Embryonic facial prominence (tissue), 1 donor: ENCODE data around the gene FANCB.

Experiments
- DNase-seq: peaks from one replicate; pipeline ENCODE4 v3.0.0-alpha.2; 2016; ENCODE audit errors: extremely low spot score

FANCB gene

GRCh38 chrX:14872851-14873675 is at the start of gene FANCB, which contains the start of gene MOSPD2:
Gene FANCB, minus strand, starts transcription at chrX:14873069. Its CDS starts 7,559 bp downstream, at chrX:14865510.
Gene MOSPD2, plus strand, starts transcription at chrX:14873421. Its CDS starts 108 bp downstream, at chrX:14873529.
- peak; percentile 82 for DNase-seq

GRCh38 chrX:14922437-14922836 is 49.6 kb upstream of the FANCB start:
- DNase-seq = no peak

GRCh38 chrX:14920196-14920595 is 47.3 kb upstream of the FANCB start:
- no peak for DNase-seq

DNA sequence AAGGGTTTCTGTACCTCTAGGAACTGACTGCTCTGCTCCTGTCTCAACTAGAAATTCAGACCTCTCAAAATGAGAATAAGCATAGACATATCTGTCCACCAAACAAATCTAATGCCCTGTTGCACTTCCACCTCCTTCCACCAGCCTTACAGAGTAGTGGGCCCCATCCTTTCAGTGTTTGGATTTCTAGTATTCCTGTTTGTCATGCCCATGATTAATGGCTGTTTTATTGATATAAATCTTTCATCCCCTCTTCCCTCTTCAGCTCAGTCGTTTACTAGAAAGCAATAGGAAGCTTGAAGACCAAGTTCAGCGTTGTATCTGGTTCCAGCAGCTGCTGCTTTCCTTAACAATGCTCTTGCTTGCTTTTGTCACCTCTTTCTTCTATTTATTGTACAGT is 46.5 kb upstream of the FANCB start:
- DNase-seq = no peak

GRCh38 chrX:14916017-14916674 is 43.3 kb upstream of the FANCB start:
- DNase-seq = no peak

GRCh38 chrX:14915596-14915995 is 42.7 kb upstream of the FANCB start:
- no peak for DNase-seq

DNA sequence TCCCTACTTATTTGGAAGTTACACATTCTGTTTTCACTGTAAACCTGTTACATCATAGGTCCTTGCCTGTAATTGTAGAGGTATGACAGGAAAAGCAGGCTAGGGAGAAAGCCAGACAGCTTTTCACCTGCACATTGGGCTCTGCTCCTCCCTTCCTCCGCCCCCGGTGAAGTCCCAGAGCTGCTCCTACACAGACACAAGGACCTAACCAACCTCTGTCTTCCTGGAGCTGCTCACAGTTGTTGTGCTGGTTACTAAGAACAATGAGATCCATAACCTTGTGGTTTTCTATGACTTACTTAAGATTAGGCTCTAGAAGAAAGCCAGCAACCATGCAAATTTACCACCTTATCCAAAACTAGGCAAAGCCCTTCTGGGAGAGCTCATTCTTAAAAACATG is 40.4 kb upstream of the FANCB start:
- no peak for DNase-seq

DNA sequence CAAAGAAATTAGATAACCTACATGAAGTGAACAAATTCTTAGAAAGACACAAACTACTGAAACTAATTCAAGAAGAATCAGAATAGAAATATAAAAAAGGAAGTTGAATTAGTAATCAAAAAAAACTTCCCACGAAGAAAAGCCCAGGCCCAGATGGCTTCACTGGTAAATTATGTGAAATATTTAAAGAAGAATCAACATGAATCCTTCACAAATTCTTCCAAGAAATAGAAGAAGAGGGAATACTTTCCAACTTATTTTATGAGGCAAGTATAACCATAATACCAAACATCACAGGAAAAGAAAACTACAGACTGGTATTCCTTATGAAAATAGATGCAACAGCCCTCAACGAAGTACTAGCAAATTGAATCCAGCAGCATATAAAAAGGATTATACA is 31.0 kb upstream of the FANCB start:
- no peak for DNase-seq

DNA sequence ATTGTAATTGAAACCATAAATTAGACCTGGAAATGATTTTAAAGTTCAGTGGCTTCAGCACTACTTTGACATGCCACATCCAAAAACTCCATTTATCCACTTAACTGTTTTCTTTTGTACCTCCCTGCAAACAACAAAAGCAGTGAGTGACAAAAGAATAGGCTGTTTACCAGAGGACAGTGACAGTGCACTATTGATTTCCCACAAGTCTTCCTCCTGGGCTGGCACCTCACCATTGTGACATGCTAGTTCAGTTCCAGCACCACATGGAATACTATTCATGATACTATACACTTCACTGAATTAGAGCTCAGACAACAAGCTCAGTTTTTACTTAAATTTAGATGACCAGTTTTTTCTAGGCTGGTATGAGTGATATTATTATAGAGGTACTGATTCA is 29.7 kb upstream of the FANCB start:
- no peak for DNase-seq

GRCh38 chrX:14899607-14900006 is 26.7 kb upstream of the FANCB start:
- DNase-seq = no peak

- no peak for DNase-seq
These were observed 24.2 kb upstream of the FANCB start for GRCh38 chrX:14897042-14897441.

DNA sequence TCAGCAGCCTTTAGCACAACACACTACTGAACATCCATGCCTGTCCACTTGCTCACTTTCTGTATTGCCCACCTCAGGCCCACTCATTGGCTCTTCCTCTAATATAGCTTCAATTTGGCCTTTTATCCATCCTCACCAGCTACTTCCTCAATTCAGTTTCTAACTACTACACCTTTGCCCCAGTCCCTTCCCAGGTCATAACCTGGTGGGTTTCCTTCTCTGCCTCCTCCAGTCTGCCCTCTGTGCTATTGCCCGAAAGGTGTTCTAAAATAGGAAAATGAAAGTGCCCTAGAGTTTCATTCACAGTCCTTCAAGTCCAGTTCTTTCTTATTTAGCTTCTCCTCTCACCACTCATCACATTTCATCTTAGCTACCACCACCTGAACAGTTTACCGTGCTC is 23.4 kb upstream of the FANCB start:
- no peak for DNase-seq

DNA sequence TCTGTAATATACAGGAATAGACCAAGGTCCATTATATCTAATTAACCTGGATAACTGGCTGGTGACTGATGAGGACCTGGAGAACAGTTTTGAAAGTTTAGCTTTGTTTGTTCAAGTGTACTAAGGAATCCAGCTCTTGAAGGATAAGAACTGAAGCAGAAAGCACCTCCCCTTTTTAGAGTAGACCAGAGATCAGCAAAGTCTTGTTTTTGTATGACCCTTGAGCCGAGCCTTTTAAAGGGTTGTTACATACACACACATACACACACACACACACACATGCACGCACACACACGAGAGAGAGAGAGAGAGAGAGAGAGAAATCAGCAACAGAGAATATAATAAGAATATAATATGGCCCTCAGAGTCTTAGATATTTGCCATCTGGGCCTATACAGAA is 13.4 kb upstream of the FANCB start:
- DNase-seq = no peak

DNA sequence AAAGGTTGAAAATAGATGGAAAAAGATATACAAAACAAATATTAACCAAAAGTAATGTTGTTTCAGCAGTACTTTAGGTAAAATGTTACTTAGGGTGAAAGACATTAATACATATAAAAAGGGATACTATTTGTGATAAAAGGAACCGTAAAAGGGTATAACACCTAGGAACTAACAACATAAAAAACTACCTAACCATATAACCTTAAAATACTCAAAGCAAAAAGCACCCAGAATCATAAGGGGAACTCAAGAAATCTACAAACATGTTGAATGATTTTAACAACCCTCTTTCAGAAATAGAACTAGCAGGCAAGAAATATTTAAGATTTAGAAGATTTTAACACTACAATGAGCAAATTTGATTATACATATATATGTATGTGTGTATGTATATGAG is 11.8 kb upstream of the FANCB start:
- no peak for DNase-seq

DNA sequence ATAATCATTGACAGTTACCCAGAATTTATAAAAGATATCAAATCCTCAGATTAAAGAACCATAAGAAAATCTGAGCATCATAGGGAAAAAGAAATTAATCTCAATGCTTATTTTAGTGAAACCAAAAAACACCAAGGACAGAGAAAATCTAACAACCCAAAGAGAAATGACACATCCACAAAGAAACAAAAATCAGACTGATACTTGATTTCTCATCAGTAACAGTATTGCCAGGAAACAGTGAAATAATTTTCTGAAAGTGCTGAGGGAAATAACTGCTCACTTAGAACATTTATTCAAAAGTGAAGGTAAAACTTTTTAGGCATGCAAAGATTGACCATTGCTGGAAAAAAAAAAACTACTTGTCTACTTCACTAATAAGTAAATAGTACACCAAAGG is 11.0 kb upstream of the FANCB start:
- DNase-seq = no peak

DNA sequence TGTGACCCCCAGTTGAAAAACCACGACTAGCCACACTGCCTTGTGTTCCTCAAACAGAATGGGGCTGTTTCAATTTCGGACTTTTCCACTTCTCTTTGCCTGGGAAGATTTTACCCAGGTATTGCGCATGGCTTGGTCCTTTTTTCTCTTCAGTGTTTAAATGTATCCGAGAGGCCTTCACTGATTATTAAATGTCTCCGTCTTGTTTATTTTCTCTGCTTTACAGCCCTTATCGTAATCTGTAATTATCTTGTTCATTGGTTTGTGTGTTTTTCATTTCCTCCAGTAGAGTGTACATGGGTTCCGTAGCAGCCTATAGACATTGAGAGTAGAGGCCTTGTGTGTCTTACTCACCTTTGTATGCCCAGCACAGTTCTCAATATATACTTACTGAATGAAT is 2.8 kb upstream of the FANCB start:
- DNase-seq = no peak

DNA sequence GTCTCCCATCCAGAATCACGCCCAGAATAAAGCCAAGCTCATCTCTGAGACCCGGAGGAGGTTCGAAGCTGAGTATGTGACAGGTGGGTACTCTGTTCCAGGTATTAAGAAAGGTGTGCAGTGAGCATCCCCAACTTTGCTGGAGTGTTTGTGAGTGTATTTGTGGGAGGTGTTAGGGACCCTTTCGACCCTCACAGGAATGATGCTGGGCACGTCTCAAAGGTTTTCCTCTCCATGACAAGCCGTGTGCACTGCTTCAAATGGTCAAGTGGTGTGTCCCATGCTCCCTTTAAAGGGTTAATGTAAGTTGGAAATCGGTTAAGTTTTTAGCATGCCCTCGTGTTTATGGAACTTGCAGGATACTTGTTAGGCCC is 794 bp upstream of the FANCB start:
- DNase-seq = no peak

- no peak for DNase-seq
These were observed 514 bp downstream of the FANCB start for GRCh38 chrX:14872355-14872754.

DNA sequence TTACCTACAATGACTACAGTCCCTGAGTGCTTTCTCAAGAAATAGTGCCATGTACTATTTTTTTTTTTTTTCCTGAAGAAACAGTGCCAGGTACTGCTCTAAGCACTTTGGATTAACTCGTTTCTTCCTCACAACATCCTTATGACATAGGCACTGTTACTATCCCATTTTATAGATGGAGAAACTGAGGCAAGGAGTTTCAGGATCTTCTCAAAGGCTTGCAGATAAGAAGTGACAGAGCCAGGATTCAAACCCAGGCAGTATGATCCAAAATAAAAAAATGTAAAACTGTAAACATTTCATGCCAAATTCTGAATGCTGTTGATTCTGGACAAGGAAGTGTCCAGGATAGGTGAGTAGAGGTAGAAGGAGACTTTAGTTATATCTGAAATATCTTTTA is 1.1 kb downstream of the FANCB start:
- no peak for DNase-seq

- no peak for DNase-seq
These were observed 7.7 kb downstream of the FANCB start for GRCh38 chrX:14865201-14865600.

GRCh38 chrX:14864631-14865030 is 8.2 kb downstream of the FANCB start:
- DNase-seq = no peak

- DNase-seq = no peak
These were observed 21.3 kb downstream of the FANCB start for GRCh38 chrX:14851526-14851925.

GRCh38 chrX:14843666-14844065 is 29.2 kb downstream of the FANCB start:
- DNase-seq = no peak
